Nucleus accumbens (tissue), 56 donors: ENCODE results near the gene AMY2B.
"Not testable (repeated sequence)": the region's sequence is repeated elsewhere in the genome, so short reads cannot be mapped to it uniquely, and the experiment has no call there.

Source experiments
- DNase-seq, 56 donors: peaks; one replicate each; lab custom pipeline; 2025; lab: John Stamatoyannopoulos, UW

Gene AMY2B

GRCh38 chr1:103571289-103571688 is at the start of gene AMY2B:
TSS of gene AMY2B (plus strand) at chr1:103571589. CDS start at chr1:103571603, 14 bp downstream.
- DNase-seq: not testable (repeated sequence)

- no peak for DNase-seq
Measured at GRCh38 chr1:103523346-103523745, 48.0 kb upstream of the AMY2B start.

GRCh38 chr1:103525114-103525606 is 46.2 kb upstream of the AMY2B start:
- peak in 4 of 56 donors; percentile 1 to 69 (median 30) for DNase-seq

GRCh38 chr1:103525607-103526507 is 45.5 kb upstream of the AMY2B start, which contains the start of gene RNPC3:
TSS of gene RNPC3 (plus strand) at chr1:103525699. CDS start at chr1:103526071, 372 bp downstream.
- DNase-seq: peak; percentile 15 to 95 (median 81)

GRCh38 chr1:103527331-103527730 is 44.1 kb upstream of the AMY2B start:
- no peak for DNase-seq

- peak in 5 of 56 donors; percentile 3 to 21 (median 11) for DNase-seq
Measured at GRCh38 chr1:103529746-103530145, 41.6 kb upstream of the AMY2B start.

GRCh38 chr1:103538226-103538625 is 33.2 kb upstream of the AMY2B start:
- DNase-seq: no peak

GRCh38 chr1:103541431-103541830 is 30.0 kb upstream of the AMY2B start:
- no peak for DNase-seq

- no peak for DNase-seq
Measured at GRCh38 chr1:103546496-103546895, 24.9 kb upstream of the AMY2B start.

- DNase-seq: no peak
Measured at GRCh38 chr1:103547840-103548239, 23.5 kb upstream of the AMY2B start.

GRCh38 chr1:103560427-103560826 is 11.0 kb upstream of the AMY2B start:
- no peak for DNase-seq

GRCh38 chr1:103561124-103561523 is 10.3 kb upstream of the AMY2B start:
- not testable (repeated sequence) for DNase-seq

GRCh38 chr1:103561643-103562395 is 9.6 kb upstream of the AMY2B start:
- no peak for DNase-seq

- no peak for DNase-seq
Measured at GRCh38 chr1:103563056-103563455, 8.3 kb upstream of the AMY2B start.

GRCh38 chr1:103569493-103569892 is 1.9 kb upstream of the AMY2B start:
- DNase-seq: no peak

- DNase-seq: no peak
Measured at GRCh38 chr1:103576065-103576464, 4.7 kb downstream of the AMY2B start.

GRCh38 chr1:103576784-103577183 is 5.4 kb downstream of the AMY2B start:
- DNase-seq: not testable (repeated sequence)

GRCh38 chr1:103582464-103582863 is 11.1 kb downstream of the AMY2B start:
- no peak for DNase-seq

GRCh38 chr1:103583887-103584286 is 12.5 kb downstream of the AMY2B start:
- DNase-seq: no peak

- DNase-seq: no peak
Measured at GRCh38 chr1:103584537-103584936, 13.1 kb downstream of the AMY2B start.

GRCh38 chr1:103602740-103603139 is 31.4 kb downstream of the AMY2B start:
- DNase-seq: not testable (repeated sequence)
